HTERT RPE-1 (cell line): Measurements from ENCODE around the gene FPR1.
"Not testable (repeated sequence)": the region's sequence is repeated elsewhere in the genome, so short reads cannot be mapped to it uniquely, and the experiment has no call there.

ENCODE experiments used
- in situ Hi-C: fragments of 300-500 bp; cut with MboI; formaldehyde crosslinking; loops from 4 replicates; pipeline ENCODE4 v1.14.3; 2020; ENCODE audit warnings: low sequenced_read_pairs

Gene FPR1

DNA sequence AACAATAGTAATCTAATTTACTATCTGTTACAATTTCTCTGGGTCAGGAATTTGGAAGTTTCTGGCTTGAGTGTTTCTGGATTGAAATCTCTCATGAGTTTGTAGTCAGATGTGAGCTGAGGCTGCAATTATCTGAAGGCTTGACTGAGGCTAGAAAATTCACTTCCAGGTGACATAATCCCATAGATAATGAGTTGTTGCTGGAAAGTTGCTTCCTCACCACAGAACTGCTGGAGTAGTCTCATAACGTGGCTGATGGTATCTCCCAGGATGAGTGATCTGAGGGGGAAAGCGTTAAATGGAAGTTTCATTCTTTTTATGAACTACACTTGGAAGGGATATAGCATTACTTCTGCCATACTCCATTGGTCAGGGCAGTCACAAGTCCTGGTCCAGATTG, 28.0 kb upstream of the FPR1 start:
- in situ Hi-C loops: no loop called here

DNA sequence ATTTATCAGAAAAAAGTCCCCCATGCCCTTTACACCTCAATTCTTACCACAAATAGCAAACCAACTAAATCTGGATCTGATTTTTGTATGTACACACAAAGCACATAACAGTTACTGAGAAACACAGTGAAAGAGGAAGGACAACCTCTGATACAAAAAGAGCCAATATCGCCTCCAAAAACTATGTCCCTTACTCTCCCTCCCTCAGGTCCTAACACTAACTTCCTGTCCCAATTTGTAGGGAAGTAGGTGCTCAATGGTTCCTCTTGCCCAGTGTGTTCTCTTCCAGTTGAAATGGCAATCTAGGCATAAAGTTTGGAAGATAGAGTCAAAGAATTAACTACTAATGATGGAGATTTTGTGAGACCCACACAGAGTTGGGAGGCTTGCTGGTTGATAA, 27.5 kb upstream of the FPR1 start:
- in situ Hi-C loops: no loop called here

DNA sequence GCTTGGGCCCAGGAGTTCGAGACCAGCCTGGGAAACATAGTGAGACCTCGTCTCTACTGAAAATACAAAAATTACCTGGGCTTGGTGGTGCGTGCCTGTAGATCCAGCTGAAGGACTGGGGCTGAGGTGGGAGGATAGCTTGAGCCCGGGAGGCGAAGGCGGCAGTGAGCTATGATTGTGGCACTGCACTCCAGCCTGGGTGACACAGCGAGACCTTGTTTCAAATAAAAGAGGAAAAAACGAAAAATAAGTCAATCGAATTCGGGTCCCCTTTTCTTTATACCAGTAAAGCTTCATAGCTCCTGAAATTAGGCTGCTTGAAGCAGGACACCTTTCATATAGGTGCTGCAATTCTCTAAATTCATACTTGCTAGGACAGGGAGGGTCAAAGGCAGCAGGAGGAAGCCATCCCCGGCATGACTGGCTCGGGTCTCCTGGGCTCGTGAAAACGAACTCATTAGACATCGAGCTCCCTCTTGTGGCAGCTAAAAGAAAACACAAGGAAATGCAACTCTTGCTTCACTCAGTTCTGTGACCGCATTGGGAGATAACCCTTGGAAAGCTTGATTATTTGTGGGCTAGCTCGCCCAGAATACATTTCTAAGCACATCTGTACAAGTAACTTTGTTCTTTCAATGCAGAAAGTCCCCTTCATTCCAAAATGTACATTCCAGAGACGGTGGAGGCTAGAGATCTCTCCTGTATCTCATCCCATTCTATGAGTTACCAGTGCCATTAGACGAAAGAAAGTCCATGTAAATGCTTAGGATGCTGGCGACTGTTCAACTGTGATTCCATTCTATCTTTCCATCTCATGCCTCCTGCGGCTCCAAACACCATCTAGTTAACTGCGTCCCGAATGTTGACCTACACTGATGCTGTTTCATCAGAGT, 26.1 kb upstream of the FPR1 start:
- in situ Hi-C loops: no loop called here

DNA sequence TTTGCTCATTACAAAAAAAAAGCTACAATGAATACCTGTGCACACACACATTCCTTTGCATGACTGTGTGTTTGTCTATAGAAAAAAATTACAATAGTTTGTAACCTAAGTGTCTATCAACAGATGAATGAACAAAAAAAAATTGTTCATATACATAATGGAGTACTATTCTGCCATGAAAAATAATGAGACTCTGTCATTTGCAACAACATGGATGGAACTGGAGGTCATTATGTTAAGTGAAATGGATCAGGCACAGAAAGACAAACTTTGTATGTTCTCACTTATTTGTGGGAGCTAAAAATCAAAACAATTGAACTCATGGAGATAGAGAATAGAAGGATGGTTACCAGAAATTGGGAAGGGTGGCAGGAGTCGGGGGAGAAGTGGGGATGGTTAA, 24.9 kb upstream of the FPR1 start:
- in situ Hi-C loops: not testable (repeated sequence)

DNA sequence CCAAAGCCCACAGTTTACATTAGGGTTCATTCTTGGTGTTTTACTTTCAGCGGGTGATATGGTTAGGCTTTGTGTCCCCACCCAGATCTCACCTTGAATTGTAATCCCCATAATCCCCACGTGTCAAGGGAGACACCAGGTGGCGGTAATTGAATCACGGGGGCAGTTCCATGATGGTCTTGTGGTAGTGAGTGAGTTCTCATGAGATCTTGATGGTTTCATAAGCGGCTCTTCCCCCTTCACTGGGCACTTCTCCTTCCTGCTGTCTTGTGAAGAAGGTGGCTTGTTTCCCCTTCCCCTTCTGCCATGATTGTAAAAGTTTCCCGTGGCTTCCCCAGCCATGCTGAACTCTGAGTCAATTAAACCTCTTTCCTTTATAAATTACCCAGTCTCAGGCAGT, 21.3 kb upstream of the FPR1 start:
- in situ Hi-C loops: no loop called here

DNA sequence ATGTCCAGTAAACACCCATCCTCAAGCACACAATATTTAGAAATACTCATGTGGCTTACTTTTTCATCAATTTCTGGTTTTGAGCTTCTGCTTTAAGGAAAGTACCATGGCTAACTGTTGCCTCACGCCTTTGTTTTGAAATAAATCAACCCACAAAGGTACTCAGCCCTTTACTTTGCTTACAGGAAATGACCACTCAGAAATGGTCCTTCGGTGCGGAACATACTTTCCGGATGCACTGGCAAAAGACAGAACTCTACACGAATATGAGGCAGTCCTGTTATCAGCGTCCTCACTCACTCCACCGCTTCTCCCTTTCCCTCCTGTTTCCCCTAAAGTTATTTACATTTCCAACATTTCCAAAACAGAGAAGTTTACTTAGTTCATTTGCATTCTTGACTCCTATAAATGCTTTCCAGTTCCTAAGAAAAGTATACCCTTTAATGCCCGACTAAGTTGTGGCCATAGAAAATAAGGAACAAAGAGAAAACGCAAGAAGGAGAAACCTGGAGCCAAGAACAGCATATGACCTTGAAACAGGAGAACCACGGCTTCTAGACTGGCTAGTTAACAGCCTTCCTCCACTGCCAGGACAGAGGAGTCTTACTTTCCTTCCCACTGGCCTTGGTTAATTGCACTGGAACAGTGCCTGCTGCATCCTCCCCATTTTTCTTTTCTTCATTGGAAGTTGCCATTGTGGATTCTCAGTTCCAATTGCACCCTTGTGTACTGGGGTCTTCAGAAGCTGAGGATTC, 19.9 kb upstream of the FPR1 start:
- in situ Hi-C loops: no loop called here

DNA sequence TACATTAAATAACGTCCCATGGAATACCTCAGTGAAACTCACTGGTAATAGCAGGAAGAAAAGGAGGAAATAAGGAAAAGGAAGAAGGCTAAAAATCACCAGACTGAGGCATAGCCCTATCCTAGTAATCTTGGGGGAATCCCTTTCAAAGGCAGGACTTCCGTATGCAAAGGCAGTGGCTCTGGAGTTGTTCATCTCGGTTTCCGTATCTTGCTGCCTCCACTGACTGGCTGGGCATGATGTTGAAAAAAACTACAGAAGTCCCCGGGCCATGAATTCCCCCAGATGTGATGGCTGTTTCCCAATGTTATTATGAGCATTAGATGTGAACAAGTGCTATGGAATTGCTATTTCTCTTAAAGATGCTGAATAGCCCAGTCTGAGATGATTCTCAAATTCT, 14.8 kb upstream of the FPR1 start:
- in situ Hi-C loops: no loop called here

DNA sequence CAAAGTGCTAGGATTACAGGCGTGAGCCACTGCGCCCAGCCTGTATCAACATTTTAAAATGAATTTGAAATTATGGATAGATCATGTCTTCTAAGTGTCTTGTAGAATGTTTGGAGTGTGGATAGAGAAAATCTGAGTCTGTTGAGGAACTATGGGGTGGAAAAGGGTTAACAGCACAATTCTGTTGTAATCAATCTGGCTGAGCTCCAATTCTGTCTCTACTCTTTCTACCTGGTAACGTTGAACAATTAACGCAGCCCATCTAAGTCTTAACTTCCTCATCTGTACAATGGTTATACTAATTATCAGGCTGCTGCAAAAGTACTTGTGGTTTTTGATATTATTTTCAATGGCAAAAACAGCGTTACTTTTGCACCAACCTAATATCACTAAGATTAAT, 13.4 kb upstream of the FPR1 start:
- in situ Hi-C loops: no loop called here

DNA sequence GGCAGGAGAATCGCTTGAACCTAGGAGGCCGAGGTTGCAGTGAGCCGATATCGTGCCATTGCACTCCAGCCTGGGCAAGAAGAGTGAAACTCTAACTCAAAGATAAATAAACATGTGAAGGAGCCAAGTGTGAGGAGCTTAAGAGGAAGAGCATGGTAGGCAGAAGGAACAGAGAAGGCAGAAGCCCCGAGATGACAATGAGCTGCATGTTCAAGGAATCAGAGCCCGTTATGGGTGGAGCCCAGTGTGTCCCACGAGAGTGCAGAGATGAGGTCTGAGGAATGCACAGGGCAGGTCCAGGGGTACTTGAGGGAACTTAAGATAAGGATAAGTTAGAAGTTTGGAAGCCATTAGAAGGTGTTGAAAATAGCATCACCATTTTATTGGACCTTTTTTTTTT, 10.0 kb upstream of the FPR1 start:
- in situ Hi-C loops: no loop called here

DNA sequence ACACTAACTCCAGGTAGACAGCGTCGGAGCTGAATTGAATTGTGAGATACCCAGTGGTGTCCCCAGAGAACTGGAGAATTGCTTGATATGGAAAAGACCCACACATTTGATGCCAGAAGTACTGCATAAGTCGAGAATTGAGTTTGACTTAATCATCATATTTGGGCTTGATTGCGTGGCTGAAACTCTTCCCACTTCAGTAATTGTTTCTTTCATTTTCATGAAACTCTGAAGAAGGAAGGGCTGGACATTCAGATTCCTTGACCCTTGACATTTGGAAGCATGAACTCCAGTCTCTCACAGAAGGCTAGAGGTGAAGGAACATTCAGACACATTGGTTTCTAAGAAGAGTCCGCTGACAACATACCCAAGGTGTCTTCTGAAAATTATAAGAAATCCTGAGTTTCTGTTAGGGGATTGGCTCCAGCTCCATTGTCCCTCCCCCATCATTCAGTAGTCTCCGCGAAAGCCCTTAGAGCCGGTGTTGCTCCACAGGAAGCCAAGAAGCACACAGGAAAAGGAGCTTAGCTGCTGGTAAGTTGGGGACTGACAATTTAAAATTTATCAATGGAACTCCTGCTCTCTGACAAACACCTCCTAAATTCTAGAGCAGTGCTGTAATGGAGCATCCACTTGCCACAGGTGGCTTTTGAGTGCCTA, 9.1 kb upstream of the FPR1 start, which contains the start of gene FPR2:
TSS of gene FPR2 (plus strand) at position 484 of the 660 bp plus-strand sequence. CDS start 7,479 bp downstream, outside the sequence.
- in situ Hi-C loops: no loop called here

DNA sequence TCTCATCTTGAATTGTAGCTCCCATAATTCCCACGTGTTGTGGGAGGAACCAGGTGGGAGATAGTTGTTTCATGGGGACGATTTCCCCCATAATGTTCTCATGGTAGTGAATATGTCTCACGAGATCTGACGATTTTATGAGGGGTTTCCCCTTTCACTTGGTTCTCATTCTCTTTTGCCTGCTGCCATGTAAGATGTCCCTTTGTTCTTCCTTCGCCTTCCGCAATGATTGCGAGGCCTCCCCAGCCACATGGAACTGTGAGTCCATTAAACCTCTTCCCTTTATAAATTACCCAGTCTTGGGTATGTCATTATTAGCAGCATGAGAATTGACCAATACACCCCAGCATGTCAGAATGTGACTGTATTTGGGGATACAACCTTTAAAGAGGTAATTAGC, 3.9 kb upstream of the FPR1 start:
- in situ Hi-C loops: no loop called here

DNA sequence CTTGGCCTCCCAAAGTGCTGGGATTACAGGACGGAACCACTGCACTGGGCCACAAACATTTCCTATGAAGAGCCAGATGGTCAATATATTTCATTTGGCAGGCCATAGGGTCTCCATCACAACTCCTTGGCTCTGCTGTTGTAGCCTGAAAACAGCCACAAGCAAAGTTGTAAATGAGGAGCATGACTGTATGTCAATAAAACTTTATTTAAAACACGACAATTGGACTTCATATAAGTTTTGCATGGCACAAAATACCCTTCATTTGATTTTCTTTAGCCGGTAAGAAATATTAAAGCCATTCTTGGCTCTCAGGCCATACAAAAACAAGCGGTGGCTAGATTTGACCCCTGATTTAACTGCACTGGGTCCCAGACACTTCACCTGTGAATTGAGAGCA, 3.1 kb upstream of the FPR1 start:
- in situ Hi-C loops: no loop called here

DNA sequence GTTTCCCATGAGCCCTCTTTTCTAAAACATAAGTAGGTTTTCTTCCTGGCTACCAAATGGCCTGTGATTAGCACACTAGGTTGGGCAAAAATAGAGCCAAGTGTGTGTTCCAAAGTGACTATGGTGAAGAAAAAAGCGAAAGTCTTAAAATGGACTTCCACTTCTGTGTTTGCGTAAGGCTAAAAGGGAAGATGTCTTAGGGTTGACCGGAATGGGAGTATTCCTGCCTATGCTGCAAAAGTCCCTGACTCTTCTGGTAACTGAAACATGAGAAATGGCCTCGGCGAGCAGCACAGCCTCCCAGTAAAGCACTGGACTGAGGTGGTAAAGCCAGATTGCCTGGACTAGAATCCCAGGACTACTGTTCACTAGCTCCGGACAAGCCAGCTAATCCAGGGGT, 2.4 kb upstream of the FPR1 start:
- in situ Hi-C loops: no loop called here

DNA sequence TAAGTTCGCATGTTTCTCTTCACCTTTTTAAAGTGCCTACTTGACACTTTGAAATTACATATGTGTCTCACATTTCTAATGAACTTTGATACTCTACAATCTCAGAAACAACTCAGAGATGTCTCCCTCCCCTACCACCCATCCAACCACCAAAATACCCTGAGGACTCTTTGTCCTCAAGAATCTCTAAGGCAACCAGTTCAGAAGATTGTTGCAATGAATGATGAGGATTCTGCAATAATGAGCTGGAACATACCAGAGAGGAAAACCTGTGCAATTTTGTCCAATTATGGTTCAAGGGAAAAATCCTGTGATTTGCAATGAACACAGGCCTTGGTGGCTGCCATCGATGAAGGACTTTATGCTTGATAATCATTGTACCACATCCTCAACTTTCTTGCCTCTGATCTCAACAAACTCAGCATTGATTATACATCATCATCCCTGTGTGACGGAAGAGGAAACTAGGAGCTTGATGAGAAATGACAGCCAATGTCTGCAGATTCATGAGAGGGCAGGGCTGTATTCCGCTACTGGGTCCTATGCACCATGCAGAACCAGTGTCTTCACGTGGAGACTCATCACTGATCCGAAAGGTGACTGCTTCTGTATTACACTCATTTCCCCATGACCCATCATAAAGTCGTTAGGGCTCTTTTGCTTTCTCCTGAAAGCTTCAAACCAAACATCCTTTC, 1.1 kb downstream of the FPR1 start:
- in situ Hi-C loops: no loop called here

DNA sequence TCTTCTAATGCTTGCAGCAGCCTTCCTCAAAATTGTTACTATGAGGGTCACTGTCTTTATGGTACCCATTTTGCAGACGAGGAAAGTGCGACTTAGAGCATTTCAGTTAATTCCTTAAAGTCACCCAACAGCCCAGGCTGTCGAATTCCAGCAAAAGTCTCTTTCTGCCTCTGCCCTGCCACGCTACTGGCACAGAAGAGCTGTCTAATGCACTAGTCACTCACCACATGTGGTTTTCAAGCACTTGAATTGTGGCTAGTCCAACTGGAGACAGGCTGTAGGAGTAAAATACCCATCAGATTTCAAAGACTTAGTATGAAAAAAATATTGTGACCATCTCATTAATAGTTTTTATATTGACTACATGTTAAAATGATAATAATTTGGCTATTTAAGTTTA, 1.7 kb downstream of the FPR1 start:
- in situ Hi-C loops: no loop called here

DNA sequence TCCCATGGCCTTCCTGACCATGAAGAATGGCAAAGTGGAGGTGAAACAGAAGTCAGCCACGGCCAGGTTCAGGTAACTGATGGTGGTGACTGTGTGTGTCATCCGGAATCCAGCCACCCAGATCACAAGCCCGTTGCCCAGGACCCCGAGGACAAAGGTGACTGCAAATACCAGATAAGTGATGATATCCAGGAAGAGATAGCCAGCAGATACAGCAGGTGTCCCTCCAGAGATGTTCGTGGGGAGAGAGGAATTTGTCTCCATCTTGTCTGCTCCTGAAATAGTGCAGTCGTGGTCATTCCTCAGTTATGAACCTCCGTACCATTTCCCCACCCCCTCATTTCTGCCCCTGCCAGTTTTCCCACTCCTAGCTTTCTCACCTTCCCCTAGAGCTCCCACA, 4.9 kb downstream of the FPR1 start:
- in situ Hi-C loops: no loop called here

DNA sequence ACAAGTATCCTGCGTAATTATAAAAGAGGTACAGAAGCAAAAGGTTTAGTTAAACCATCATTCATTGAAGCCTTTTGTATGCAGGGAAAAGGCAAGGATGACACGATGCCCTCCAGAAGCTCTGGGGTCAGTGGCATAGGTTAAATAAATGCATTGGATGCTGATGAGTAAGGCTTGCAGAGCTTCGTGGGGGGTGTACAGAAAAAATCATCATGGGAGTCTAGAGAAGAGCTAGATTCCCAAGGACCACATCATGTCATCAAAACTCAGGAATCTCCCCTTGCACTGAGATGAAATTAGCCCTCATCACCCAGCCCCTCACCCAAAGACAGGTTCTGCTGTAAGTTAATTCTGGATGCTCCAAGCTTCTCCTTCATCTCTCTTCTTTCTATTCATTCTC, 8.3 kb downstream of the FPR1 start:
- in situ Hi-C loops: no loop called here

DNA sequence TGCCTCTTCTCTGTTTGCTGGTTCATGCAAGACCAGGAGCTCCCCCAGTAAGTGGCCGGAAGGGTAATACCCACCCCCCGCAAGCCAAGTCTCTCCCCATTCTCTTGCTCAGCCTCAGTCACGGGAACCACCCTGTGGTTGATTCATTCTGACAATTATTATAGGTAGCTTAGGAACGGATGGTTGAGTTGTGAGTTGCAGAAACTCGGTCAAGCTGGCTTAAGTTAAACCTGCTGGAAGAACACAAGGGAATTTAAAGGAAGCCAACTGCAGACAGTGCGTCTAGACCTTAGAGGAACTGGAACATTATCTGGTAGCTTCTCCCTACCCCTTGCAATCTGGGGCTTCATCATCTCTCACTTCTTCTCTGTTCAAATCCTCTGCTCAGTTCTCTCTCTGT, 8.9 kb downstream of the FPR1 start:
- in situ Hi-C loops: no loop called here

DNA sequence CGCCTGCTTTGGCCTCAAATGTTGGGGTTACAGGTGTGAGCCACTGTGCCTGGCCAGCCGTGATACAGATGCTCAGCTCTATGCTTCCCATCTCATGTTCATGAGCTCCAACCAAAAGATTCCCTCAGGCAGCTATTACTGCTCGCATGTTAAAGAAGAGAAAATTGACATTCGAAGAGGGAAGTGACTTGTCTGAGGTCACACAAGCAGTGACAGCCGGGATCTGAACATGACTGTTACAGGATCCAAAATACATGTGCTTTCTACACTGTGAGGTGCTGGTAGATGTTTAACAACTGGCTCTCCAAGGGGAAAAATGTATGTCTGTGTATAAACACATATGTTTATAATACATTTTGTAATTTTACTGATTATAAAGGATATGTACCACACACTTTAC, 11.3 kb downstream of the FPR1 start:
- in situ Hi-C loops: no loop called here

DNA sequence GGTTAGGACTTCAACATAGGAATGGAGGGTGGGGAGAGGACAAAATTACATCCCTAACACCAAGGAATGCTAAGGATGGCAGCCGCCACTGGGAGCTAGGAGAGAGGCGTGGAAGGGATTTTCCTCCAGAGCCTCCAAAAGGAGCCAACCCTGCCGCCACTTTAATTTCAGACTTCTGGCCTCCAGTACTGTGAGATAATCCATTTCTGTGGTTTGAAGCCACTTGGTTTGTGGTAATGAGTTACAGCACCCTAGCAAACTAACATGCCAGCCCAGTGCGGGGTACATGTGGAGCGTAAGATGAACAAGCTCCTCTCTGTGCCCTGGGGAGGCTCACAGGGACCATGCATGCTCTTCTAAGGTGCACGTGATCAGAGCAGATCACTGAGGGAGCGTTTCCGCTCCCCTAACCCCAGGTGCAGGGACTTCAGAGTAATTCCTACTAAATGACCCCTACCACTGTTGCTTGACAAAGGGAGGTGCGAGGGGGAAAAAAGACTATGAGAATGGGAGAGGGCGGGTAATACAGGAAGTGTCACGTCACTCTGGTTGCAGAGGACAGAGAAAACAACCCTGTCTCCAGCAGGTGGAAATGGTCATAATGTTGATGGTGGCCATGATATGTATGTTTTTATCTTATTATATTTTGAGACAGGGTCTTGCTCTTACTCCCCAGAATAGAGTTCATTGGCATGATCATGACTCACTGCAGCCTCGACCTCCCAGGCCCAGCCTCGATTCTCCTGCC, 12.0 kb downstream of the FPR1 start:
- in situ Hi-C loops: no loop called here
